Activated CD8-positive, alpha-beta memory T cell treated with anti-CD3 and anti-CD28 coated beads, Interleukin-2, amount 50 U/mL, for 48 hours (primary cell): ENCODE measurements around the gene CSNK2A2.

Experiments
- DNase-seq: peaks from one replicate; pipeline ENCODE4 v3.0.0-alpha.2; 2020

The CSNK2A2 gene

GRCh38 chr16:58198022-58198683, at the start of gene CSNK2A2:
Gene CSNK2A2 (minus strand): TSS chr16:58198106. CDS start chr16:58197736, 370 bp downstream.
- DNase-seq, result peak; percentile 88

DNA sequence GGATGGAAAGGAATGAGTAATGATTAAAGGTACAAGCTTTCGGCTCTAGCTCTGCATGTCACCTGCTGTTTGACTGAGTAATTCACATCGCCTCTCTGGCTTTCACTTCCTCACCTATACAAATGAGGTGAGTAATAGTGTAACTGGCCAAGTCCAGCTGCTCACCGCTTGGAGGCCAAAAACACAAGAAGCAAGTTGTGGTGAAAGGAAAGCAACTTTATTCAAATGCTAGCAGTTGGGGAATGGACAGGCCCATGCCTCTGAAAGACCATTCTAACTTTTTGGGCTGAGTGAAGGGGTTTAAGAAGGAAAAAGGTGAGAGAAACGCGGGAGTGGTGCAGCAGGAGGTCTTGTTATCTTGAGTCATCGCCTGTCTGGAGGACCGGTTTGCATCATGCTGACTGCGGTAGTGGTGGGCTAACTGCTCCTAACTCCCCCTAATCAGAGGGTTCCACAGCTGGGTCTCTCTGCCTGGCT, 45.7 kb upstream of the CSNK2A2 start:
- DNase-seq, result no peak

GRCh38 chr16:58236831-58237230, 38.9 kb upstream of the CSNK2A2 start:
- no peak for DNase-seq

DNA sequence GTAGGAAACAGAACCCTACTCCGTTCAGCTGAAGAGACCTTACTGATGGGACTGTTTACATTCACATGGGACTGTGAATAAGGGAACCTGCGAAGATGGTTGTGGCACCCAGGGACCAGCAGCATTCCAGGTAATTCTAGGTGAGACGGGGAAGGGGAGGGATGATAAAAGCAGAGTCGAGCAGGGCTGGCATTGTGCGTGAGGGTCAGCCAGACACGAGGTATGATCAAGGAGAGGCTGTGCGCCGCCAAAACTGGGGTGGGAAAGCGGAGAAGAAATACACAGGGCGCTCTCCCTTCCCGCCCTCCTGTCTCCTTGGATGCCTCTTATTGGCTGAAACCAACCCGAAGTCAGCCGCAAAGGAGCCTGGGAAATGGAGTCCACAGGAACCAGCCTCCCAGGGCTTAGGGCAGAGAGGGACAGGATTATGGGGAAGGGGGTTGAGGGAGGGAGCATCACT, 38.4 kb upstream of the CSNK2A2 start:
- DNase-seq, result peak; percentile 76

- no peak for DNase-seq
Measured at GRCh38 chr16:58235663-58236062, 37.8 kb upstream of the CSNK2A2 start.

- DNase-seq, result no peak
Measured at GRCh38 chr16:58234831-58235595, 37.1 kb upstream of the CSNK2A2 start.

- DNase-seq, result no peak
Measured at GRCh38 chr16:58230259-58230658, 32.4 kb upstream of the CSNK2A2 start.

DNA sequence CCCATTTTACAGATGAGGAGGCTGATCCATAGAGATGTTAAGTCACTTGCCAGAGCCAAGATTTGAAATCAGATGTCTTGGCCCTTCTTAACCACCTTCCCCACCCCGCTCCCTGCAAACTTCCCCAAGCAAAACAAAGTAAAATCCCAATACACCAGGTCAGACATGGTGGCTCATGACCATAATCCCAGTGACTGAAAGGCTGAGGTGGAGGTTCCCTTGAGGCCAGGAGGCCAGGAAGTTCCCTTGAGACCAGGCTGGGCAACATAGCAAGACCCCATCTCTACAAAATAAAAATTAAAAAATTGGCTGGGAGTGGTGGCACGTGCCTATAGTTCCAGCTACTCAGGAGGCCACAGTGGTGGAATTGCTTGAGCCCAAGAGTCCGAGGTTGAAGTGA, 28.9 kb upstream of the CSNK2A2 start:
- DNase-seq, result no peak

- DNase-seq, result no peak
Measured at GRCh38 chr16:58225965-58226602, 28.2 kb upstream of the CSNK2A2 start.

DNA sequence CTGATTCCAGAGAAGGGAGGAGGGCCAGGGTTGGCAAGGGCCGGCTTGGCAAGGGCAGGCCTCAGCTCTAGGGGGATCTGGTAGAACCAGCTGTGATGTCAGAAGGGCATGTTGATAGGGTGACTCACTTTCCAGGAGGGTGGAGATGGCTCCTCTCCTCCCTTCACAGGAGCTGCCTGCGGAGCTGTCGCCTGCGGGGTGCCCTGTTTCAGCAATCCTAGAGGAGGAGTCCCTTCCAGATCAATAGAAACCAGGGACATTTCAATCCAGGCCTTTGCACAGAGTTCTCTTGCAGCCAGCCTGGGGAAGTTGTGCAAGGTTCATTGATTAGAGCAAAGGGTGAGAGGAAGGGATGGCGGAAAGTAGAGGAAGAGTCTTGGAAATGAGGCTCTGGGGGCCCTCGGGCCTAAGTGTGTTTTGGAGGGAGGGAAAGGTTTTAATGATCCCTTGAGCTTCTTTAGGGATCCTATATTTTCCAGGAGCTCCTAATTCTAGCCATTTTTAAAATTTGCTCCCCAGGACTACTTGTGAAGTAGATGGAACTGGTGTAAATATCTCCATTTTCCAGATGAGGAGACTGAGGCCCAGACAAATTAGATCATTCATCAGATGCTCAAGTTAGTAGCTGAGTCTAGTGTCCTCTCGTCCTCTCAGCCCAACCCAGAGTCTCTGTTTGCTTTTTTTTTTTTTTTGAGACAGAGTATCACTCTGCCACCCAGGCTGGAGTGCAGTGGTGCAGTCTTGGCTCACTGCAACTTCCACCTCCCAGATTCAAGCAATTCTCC, 24.8 kb upstream of the CSNK2A2 start:
- no peak for DNase-seq

- DNase-seq, result no peak
Measured at GRCh38 chr16:58219432-58219831, 21.5 kb upstream of the CSNK2A2 start.

DNA sequence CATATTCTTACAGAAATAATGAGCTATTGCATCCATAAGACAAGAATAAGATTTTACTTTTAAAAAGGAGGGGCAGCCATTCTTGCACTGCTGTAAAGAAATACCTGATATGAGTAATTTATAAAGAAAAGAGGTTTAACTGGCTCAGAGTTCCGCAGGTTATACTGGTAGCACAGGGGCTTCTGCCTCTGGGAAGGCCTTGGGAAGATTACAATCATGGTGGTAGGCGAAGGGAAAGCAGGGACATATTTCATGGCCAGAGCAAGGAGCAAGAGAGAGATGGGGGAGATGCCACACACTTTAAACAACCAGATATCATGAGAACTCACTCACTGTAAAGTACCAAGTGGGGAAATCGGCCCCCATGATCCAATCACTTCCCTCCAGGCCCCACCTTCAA, 20.9 kb upstream of the CSNK2A2 start:
- DNase-seq, result no peak

DNA sequence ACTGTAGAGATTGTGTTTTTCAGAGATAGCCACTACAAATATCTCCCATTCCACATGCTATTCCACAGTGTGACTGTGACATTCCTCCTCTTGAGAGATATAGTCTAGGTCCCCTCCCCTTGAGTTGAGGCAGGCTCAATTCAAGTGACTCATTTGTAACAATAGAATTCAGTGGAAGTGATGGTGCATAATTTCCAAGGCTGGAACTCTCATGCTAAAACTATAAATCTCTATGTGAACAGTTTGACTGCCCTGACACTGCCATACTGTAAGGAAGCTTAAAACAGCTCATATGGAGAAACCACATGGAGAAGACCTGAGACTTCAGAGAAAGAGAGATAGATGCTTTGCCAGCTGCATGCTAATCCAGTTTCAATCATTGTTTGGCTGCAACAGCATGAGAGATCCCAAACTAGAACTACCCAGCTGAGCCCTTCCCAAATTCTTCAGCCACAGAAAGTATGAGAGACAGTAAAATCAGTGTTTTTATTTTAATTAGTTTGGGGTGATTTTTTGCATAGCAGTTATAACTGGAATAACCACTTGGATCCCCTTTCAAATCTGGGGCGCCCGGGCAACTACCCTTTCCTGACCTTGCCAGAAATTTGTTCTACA, 19.5 kb upstream of the CSNK2A2 start:
- DNase-seq, result no peak

GRCh38 chr16:58212824-58213655, 15.1 kb upstream of the CSNK2A2 start:
- no peak for DNase-seq

DNA sequence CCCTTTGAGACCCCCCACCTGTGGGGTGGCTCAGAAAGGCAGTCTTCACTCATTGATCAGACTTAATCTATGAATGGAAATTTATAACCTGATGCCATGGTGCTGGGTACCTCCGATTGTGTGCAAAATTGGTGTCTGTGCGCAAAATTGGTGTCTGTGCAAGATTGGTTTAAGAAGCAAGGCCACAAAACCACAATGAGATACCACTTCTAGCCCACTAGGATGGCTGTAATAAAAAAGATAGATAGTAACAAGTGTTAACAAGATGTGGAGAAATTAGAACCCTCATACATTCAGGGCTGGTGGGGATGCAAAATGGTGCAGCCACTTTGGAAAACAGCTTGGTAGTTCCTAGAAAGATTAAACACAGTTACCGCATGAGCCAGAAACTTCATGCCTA, 13.9 kb upstream of the CSNK2A2 start:
- no peak for DNase-seq

GRCh38 chr16:58211245-58211644, 13.3 kb upstream of the CSNK2A2 start:
- DNase-seq, result no peak

DNA sequence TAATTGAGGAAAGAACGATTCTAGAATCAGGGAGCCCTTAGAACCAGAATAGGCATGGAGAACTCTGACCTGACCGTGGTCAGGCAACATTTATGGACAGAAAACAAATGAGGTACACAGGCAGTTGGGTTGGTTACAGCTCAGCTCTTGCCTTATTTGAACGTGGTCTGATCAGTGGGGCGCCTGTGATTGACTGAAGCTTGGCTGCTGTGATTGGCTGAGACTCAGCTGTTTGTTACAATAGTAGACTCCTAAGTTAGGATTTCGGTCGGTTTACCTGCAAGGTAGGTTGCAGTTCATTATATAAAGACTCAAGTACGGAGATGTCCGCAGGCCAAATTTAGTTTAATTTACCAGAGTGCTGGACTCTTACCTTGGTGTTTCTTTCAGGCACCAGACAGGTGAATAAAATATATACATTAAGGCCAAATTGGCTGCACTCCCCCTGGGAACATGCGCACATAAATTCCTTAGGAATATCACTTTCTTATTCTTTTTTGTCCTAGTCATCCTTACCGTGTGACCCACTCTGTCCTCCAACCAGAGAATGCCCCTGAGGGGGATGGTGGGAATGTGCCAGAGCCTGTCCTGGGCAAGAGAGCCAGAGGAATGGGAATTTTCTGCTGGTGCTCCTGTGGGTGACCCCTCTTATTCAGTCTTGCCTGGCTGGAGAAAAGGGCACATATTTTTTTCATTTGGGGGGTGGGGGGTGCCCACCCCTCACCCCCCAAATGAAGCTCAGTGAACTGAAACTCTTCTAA, 7.5 kb upstream of the CSNK2A2 start:
- no peak for DNase-seq

DNA sequence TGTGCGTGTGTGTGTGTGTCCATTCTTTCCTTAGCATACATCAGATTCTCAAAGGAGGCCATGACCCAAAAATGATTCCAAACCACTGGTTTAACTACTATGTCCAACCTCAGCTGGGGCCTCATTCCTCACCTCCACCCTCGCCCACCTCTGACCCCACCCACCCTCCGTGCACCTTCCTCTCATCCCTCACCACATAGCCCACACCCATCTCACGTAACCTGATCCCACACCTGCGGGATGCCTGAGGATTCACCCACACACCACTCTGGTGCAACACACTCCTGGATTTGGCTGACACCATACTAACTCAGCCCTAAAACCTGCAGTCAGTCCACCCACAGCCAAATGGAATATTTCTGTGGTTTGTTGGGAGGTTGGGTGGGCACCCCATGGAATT, 3.3 kb upstream of the CSNK2A2 start:
- no peak for DNase-seq

- no peak for DNase-seq
Measured at GRCh38 chr16:58200004-58200797, 2.3 kb upstream of the CSNK2A2 start.
